DOHH2 (cell line): ENCODE results near the gene MIB2.
"Not testable (repeated sequence)": the region's sequence is repeated elsewhere in the genome, so short reads cannot be mapped to it uniquely, and the experiment has no call there.

Experiments used
- H3F3A ChIP-seq: fragments of 200-600 bp; sonication (generic), shearing (Covaris generic); 2 replicates; pipeline ENCODE4 v1.6.0; 2016; ENCODE audit warnings: antibody characterized with exemption, mild to moderate bottlenecking; ENCODE audit not compliant: control insufficient read depth, insufficient read depth
- H3K27ac ChIP-seq: fragments of 200-600 bp; sonication (generic); 2 replicates; pipeline ENCODE4 v1.5.1; 2014; ENCODE audit warnings: low read depth, mild to moderate bottlenecking, low read length, moderate library complexity
- H3K27me3 ChIP-seq: fragments of 200-600 bp; sonication (generic); 2 replicates; pipeline ENCODE4 v1.6.1; 2014; ENCODE audit warnings: mild to moderate bottlenecking, low read length, mixed read lengths; ENCODE audit not compliant: control insufficient read depth
- H3K36me3 ChIP-seq: fragments of 200-600 bp; sonication (generic); 2 replicates; pipeline ENCODE4 v1.6.1; 2014; ENCODE audit warnings: mild to moderate bottlenecking, low read length, moderate library complexity, mixed read lengths; ENCODE audit not compliant: control insufficient read depth
- H3K4me1 ChIP-seq: fragments of 200-600 bp; sonication (generic); 2 replicates; pipeline ENCODE4 v1.6.1; 2014; ENCODE audit warnings: mild to moderate bottlenecking, low read length, mixed read lengths; ENCODE audit not compliant: control insufficient read depth
- H3K4me2 ChIP-seq: fragments of 200-600 bp; sonication (generic); 2 replicates; pipeline ENCODE4 v1.6.0; 2014; ENCODE audit warnings: mild to moderate bottlenecking, low read length, moderate library complexity
- H3K4me3 ChIP-seq: fragments of 200-600 bp; sonication (generic); 2 replicates; pipeline ENCODE4 v1.5.1; 2014; ENCODE audit warnings: mild to moderate bottlenecking, low read length, mixed read lengths
- H3K79me2 ChIP-seq: fragments of 200-600 bp; sonication (generic); 2 replicates; pipeline ENCODE4 v1.6.1; 2014; ENCODE audit warnings: mild to moderate bottlenecking, low read length, mixed read lengths; ENCODE audit not compliant: control insufficient read depth
- H3K9me2 ChIP-seq: fragments of 200-600 bp; sonication (generic); replicated peaks from 2 replicates; pipeline ENCODE4 v1.6.1; 2014; ENCODE audit warnings: mild to moderate bottlenecking, low read length, mixed read lengths; ENCODE audit not compliant: control insufficient read depth
- H3K9me3 ChIP-seq: fragments of 200-600 bp; sonication (generic); 2 replicates; pipeline ENCODE4 v1.6.1; 2014; ENCODE audit warnings: antibody characterized with exemption, low read length, mixed read lengths; ENCODE audit not compliant: control insufficient read depth, insufficient read depth
- H4K20me1 ChIP-seq: fragments of 200-600 bp; sonication (generic); 2 replicates; pipeline ENCODE4 v1.6.0; 2014; ENCODE audit warnings: low read depth, mild to moderate bottlenecking, antibody characterized with exemption, low read length, moderate library complexity; ENCODE audit not compliant: control insufficient read depth, insufficient read depth
- EZH2phosphoT487 ChIP-seq: fragments of 200-600 bp; sonication (generic); IDR thresholded peaks from 2 replicates; pipeline ENCODE4 v1.6.1; 2017; ENCODE audit warnings: borderline replicate concordance, mild to moderate bottlenecking, antibody characterized with exemption, low read length, moderate library complexity, mixed read lengths
- TF ChIP-seq, protein P1 (sequence below): fragments of 200-600 bp; sonication (generic); IDR thresholded peaks from one replicate; pipeline ENCODE4 v1.5.1; 2014; ENCODE audit warnings: antibody characterized with exemption, mild to moderate bottlenecking, low read depth, low read length; ENCODE audit not compliant: poor library complexity, severe bottlenecking

MIB2 gene

DNA sequence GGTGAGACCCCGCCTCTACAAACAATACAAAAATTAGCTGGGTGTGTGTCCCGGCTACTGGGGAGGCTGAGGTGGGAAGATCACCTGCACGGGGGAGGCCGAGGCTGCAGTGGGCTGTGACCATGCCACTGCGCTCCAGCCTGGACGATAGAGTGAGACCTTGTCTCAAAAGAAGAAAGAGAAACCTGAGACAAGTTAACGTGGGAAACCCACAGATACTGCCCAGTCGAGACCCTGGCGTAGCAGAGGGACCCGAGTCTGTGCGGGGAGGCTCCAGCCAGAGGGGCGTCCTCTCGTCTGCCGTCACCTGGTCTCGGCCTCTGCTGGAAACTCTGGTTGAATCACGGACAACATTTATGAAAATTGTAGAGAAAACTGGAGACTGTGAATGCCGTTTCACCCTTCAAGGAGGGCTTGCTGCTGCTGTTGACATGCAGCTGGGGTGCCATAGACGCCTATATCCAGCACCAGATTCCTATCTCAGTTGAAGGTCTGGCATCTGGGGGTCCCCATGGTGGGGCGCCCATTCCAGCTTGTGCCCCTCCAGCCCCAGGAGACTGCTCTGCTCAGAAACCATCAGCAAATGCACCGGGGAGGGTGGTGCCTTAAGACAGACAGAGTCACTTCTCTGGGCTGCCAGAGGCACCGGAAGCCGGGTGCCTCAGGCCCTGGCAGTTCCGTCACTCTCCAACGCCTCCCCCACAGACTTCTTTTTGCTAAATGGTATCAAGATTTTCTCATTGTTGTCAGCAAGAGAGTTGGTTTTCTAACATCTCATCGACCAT, 57.1 kb downstream of the MIB2 start:
- Histone ChIP-seq H3K27ac (no peak overlapping the region), H3K9me2 (no peaks in the 10 kb centered on the region), H3F3A (no peaks in the 10 kb centered on the region; the same call in 1 of the 2 replicates), H3K27me3 (no peaks in the 10 kb centered on the region), H3K36me3 (peaks cover 17% of the 10 kb centered on the region), H3K4me3 (no peak overlapping the region), H3K4me1 (peaks cover 3% of the 10 kb centered on the region), H3K79me2 (no peaks in the 10 kb centered on the region; the same call in 1 of the 2 replicates), H3K9me3 (no peaks in the 10 kb centered on the region), H3K4me2 (no peak overlapping the region), H4K20me1 (no peaks in the 10 kb centered on the region; the same call in 1 of the 2 replicates)
- no peak for TF ChIP-seq EZH2phosphoT487
- TF ChIP-seq, protein P1, sequence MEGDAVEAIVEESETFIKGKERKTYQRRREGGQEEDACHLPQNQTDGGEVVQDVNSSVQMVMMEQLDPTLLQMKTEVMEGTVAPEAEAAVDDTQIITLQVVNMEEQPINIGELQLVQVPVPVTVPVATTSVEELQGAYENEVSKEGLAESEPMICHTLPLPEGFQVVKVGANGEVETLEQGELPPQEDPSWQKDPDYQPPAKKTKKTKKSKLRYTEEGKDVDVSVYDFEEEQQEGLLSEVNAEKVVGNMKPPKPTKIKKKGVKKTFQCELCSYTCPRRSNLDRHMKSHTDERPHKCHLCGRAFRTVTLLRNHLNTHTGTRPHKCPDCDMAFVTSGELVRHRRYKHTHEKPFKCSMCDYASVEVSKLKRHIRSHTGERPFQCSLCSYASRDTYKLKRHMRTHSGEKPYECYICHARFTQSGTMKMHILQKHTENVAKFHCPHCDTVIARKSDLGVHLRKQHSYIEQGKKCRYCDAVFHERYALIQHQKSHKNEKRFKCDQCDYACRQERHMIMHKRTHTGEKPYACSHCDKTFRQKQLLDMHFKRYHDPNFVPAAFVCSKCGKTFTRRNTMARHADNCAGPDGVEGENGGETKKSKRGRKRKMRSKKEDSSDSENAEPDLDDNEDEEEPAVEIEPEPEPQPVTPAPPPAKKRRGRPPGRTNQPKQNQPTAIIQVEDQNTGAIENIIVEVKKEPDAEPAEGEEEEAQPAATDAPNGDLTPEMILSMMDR = no peak

DNA sequence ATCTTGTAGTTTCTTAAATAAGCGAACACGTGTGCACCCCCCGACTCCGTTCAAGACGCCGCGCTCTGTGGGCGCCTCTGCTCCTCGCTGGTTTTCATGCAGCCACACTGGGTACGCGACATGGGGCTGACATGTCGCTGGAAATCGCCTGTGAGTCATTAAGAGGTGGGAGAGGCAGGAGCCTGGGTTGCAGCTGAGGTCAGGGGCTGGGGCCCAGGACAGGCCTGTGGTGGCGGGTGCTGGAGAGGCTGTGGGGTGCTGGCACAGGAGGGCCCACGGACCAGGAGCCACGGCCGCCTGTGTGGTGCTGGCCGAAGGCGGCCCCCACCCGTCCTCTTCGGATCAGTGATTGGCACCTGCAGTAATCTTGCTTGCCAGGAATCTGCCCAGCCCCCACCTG, 59.5 kb downstream of the MIB2 start:
- not testable (repeated sequence) for H3K9me3 ChIP-seq, H3K27ac ChIP-seq, H3K79me2 ChIP-seq, H3K27me3 ChIP-seq, H3K4me3 ChIP-seq, H3K4me2 ChIP-seq, H4K20me1 ChIP-seq, H3F3A ChIP-seq, H3K9me2 ChIP-seq
- Histone ChIP-seq H3K4me1 (peaks cover 24% of the 10 kb centered on the region), H3K36me3 (peaks cover 14% of the 10 kb centered on the region)

DNA sequence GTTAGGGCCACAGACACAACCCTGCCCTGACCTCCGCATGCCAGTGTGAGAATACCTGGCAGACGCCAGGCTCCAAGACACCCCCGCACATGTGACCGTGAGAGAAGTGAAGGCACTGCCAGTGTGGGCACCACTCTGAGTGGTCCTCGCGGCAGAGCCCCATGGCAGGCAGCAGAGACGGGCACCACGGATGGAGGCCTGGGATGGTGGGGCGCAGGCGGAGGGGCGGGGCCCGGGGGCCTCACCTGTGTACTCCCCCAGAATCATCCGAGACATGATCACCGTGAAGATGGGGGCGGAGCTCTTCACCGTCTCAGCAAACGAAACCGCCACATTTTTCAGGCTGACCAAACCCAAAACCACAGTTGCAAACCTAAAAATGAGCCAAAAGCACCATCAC, 59.9 kb downstream of the MIB2 start:
- H4K20me1 ChIP-seq, H3K9me2 ChIP-seq, H3F3A ChIP-seq, H3K27me3 ChIP-seq, H3K4me3 ChIP-seq, H3K27ac ChIP-seq, H3K9me3 ChIP-seq, H3K79me2 ChIP-seq, H3K4me2 ChIP-seq: not testable (repeated sequence)
- Histone ChIP-seq H3K36me3 (peaks cover 13% of the 10 kb centered on the region), H3K4me1 (peaks cover 24% of the 10 kb centered on the region)

DNA sequence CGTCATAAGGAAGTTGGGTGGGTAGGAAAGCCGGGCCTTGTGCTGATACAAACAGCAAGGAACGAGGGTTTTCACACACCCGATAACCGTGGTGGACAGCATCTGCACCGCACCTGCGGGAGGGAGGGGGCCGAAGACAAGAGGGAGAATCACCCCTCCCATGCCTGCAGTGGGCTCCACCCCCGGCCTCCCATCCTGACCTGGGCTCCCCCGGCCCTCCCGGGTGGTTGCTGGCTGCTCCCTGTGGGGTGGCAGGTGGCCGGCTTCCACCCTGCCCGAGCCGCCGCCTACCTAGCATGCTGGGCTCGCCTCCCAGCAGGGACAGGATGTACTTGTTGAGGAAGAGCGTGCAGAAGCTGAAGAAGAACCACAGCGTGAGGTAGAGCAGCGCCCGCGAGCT, 60.8 kb downstream of the MIB2 start:
- H3K9me2 ChIP-seq, H4K20me1 ChIP-seq, H3K4me3 ChIP-seq, H3K79me2 ChIP-seq, H3K27ac ChIP-seq, H3F3A ChIP-seq, H3K4me2 ChIP-seq, H3K27me3 ChIP-seq, H3K9me3 ChIP-seq, H3K36me3 ChIP-seq: not testable (repeated sequence)
- H3K4me1 ChIP-seq = peaks cover 24% of the 10 kb centered on the region
